IMR-90 (cell line): ENCODE results near the gene C20orf144. TPM values are rescaled to one million over a fixed set of nuclear protein-coding genes. Genes with fewer than 3 reads are reported as not detected.

Experiments
- ATAC-seq: fragments of 200-7000 bp; cut with Tn5 transposase; 2 replicates; pipeline ENCODE4 v1.9.1; 2020; ENCODE audit warnings: low read depth, mild to moderate bottlenecking, moderate library complexity
- BruUV-seq: library from RNA; stranded (reverse); fragments of 400-500 nt; replicated peaks from 2 replicates; lab custom pipeline; 2021; lab: Mats Ljungman, UMichigan
- CTCF ChIA-PET: fragments of 300-600 bp; formaldehyde crosslinking; extraction: SDS; loops from one replicate; lab custom pipeline; 2021; ENCODE audit warnings: antibody characterized with exemption; lab: Yijun Ruan, JAX
- POLR2A ChIA-PET: fragments of 300-600 bp; sonication (Branson Sonifier 250); formaldehyde crosslinking; loops from one replicate; lab custom pipeline; 2022; ENCODE audit warnings: antibody characterized with exemption; ENCODE audit not compliant: unreplicated experiment; lab: Charles Lee
- DNase-seq: peaks from one replicate; pipeline ENCODE4 v3.0.0; 2013
- H2AFZ ChIP-seq: replicated peaks from 2 replicates; pipeline ENCODE3; 2013; ENCODE audit warnings: low read length, mild to moderate bottlenecking; ENCODE audit not compliant: poor library complexity
- H2AK5ac ChIP-seq: 2 replicates; pipeline ENCODE4 v1.6.1; 2013; ENCODE audit warnings: low read depth, low read length, inconsistent platforms
- H2AK9ac ChIP-seq: replicated peaks from 2 replicates; pipeline ENCODE3; 2013; ENCODE audit warnings: mild to moderate bottlenecking, low read depth, low read length, moderate library complexity; ENCODE audit not compliant: poor library complexity
- H2BK120ac ChIP-seq: 2 replicates; pipeline ENCODE4 v1.6.1; 2013; ENCODE audit warnings: low read depth, low read length, inconsistent platforms
- H2BK15ac ChIP-seq: 3 replicates; pipeline ENCODE4 v1.6.1; 2013; ENCODE audit warnings: low read depth, low read length, inconsistent platforms
- H2BK20ac ChIP-seq: 2 replicates; pipeline ENCODE4 v1.6.1; 2013; ENCODE audit warnings: low read depth, mild to moderate bottlenecking, inconsistent platforms, low read length, moderate library complexity
- H2BK5ac ChIP-seq: 2 replicates; pipeline ENCODE4 v1.6.1; 2013; ENCODE audit warnings: mild to moderate bottlenecking, low read depth, low read length, inconsistent platforms; ENCODE audit not compliant: poor library complexity, severe bottlenecking
- H3K14ac ChIP-seq: replicated peaks from 2 replicates; pipeline ENCODE4 v1.6.1; 2013; ENCODE audit warnings: low read depth, low read length, inconsistent platforms
- H3K18ac ChIP-seq: 2 replicates; pipeline ENCODE4 v1.6.1; 2013; ENCODE audit warnings: low read depth, low read length, control low read depth
- H3K23ac ChIP-seq: 2 replicates; pipeline ENCODE4 v1.6.1; 2013; ENCODE audit warnings: low read depth, low read length, inconsistent platforms
- H3K27ac ChIP-seq: 2 replicates; pipeline ENCODE4 v1.5.1; 2013; ENCODE audit warnings: mild to moderate bottlenecking, control low read depth, low read length; ENCODE audit not compliant: insufficient read depth
- H3K27me3 ChIP-seq: 2 replicates; pipeline ENCODE4 v1.6.1; 2013; ENCODE audit warnings: low read length; ENCODE audit not compliant: control insufficient read depth, insufficient read depth
- H3K36me3 ChIP-seq: 2 replicates; pipeline ENCODE4 v1.6.1; 2013; ENCODE audit warnings: low read length, mixed read lengths; ENCODE audit not compliant: control insufficient read depth, insufficient read depth
- H3K4ac ChIP-seq: 2 replicates; pipeline ENCODE4 v1.6.1; 2013; ENCODE audit warnings: low read depth, low read length, inconsistent platforms
- H3K4me1 ChIP-seq: 2 replicates; pipeline ENCODE4 v1.6.1; 2013; ENCODE audit warnings: low read length, mixed read lengths; ENCODE audit not compliant: control insufficient read depth, insufficient read depth
- H3K4me2 ChIP-seq: 2 replicates; pipeline ENCODE4 v1.6.1; 2013; ENCODE audit warnings: low read depth, mild to moderate bottlenecking, control low read depth, low read length, moderate library complexity
- H3K4me3 ChIP-seq: 2 replicates; pipeline ENCODE4 v1.5.1; 2013; ENCODE audit warnings: low read depth, mild to moderate bottlenecking, control low read depth, low read length, moderate library complexity; ENCODE audit not compliant: insufficient read depth
- H3K56ac ChIP-seq: 2 replicates; pipeline ENCODE4 v1.6.1; 2013; ENCODE audit warnings: low read length, inconsistent platforms; ENCODE audit not compliant: insufficient read depth; ENCODE audit errors: extremely low read depth
- H3K79me1 ChIP-seq, 2 experiments: 2 replicates each; pipeline ENCODE4 v1.6.1; 2013; ENCODE audit warnings: low read length in 2 of 2, inconsistent platforms in 1 of 2, low read depth in 1 of 2
- H3K9ac ChIP-seq: 2 replicates; pipeline ENCODE4 v1.6.1; 2013; ENCODE audit warnings: low read depth, low read length, control low read depth
- H3K9me1 ChIP-seq: 2 replicates; pipeline ENCODE4 v1.6.1; 2013; ENCODE audit warnings: low read length, inconsistent platforms; ENCODE audit not compliant: insufficient read depth
- H3K9me3 ChIP-seq: 2 replicates; pipeline ENCODE4 v1.6.1; 2013; ENCODE audit warnings: low read length; ENCODE audit not compliant: control insufficient read depth, insufficient read depth
- H4K20me1 ChIP-seq: 2 replicates; pipeline ENCODE4 v1.6.1; 2013; ENCODE audit warnings: low read length, inconsistent platforms; ENCODE audit not compliant: insufficient read depth
- H4K5ac ChIP-seq: 2 replicates; pipeline ENCODE4 v1.6.1; 2013; ENCODE audit warnings: mild to moderate bottlenecking, low read depth, low read length, control low read depth
- H4K8ac ChIP-seq, 2 experiments: 2 replicates each; pipeline ENCODE4 v1.6.1; 2013; ENCODE audit warnings: low read depth in 2 of 2, low read length in 2 of 2, control low read depth in 1 of 2, inconsistent platforms in 1 of 2
- H4K91ac ChIP-seq: 2 replicates; pipeline ENCODE4 v1.6.1; 2013; ENCODE audit warnings: low read depth, low read length, inconsistent platforms; ENCODE audit not compliant: insufficient read depth
- BHLHE40 ChIP-seq: fragments of 150-350 bp; IDR thresholded peaks from 2 replicates; pipeline ENCODE4 v1.6.1; 2016; ENCODE audit warnings: mild to moderate bottlenecking, low read depth, low read length
- CHD1 ChIP-seq: IDR thresholded peaks from 2 replicates; pipeline ENCODE4 v1.6.1; 2012; ENCODE audit warnings: low read depth, low read length, improper control_type of control experiment
- CTCF ChIP-seq: conservative IDR thresholded peaks from 2 replicates; pipeline ENCODE4 v1.5.1; 2012; ENCODE audit warnings: mild to moderate bottlenecking, low read depth, low read length, improper control_type of control experiment
- FOS ChIP-seq: fragments of 150-350 bp; IDR thresholded peaks from 2 replicates; pipeline ENCODE4 v1.6.1; 2016; ENCODE audit warnings: low read depth, low read length
- MAFK ChIP-seq: IDR thresholded peaks from 2 replicates; pipeline ENCODE4 v1.6.1; 2012; ENCODE audit warnings: low read depth, low read length, improper control_type of control experiment
- MXI1 ChIP-seq: IDR thresholded peaks from 2 replicates; pipeline ENCODE4 v1.6.1; 2012; ENCODE audit warnings: low read depth, mild to moderate bottlenecking, low read length, moderate library complexity, borderline replicate concordance
- NFE2L2 ChIP-seq: fragments of 150-350 bp; IDR thresholded peaks from 2 replicates; pipeline ENCODE4 v1.6.1; 2016; ENCODE audit warnings: low read depth, mild to moderate bottlenecking, low read length
- POLR2A ChIP-seq: IDR thresholded peaks from 2 replicates; pipeline ENCODE4 v1.6.1; 2012; ENCODE audit warnings: mild to moderate bottlenecking, low read depth, low read length
- RAD21 ChIP-seq: IDR thresholded peaks from 2 replicates; pipeline ENCODE4 v1.6.1; 2012; ENCODE audit warnings: low read length, improper control_type of control experiment
- RCOR1 ChIP-seq: IDR thresholded peaks from 2 replicates; pipeline ENCODE4 v1.6.1; 2012; ENCODE audit warnings: mild to moderate bottlenecking, low read length, improper control_type of control experiment; ENCODE audit not compliant: insufficient replicate concordance
- RFX5 ChIP-seq: IDR thresholded peaks from 2 replicates; pipeline ENCODE4 v1.8.0; 2012; ENCODE audit warnings: low read depth, mild to moderate bottlenecking, low read length, moderate library complexity
- SMC3 ChIP-seq: fragments of 150-350 bp; IDR thresholded peaks from 2 replicates; pipeline ENCODE4 v1.6.1; 2016; ENCODE audit warnings: low read depth, mild to moderate bottlenecking, antibody characterized with exemption, low read length, moderate library complexity
- USF2 ChIP-seq: fragments of 150-350 bp; IDR thresholded peaks from 2 replicates; pipeline ENCODE4 v1.6.1; 2017; ENCODE audit warnings: mild to moderate bottlenecking, antibody characterized with exemption, low read length, low read depth
- WGBS, 2 experiments: methylation state at CpG; one replicate each; pipeline versions ENCODE4 v1.1.5 to v1.1.7; 2013; ENCODE audit warnings: missing lambda C conversion rate in 2 of 2; ENCODE audit not compliant: insufficient read length in 1 of 2; ENCODE audit errors: extremely low coverage in 2 of 2; 5-methylcytosine and 5-hydroxymethylcytosine counted together
- dilution Hi-C: fragments of 300-500 bp; cut with HindIII; formaldehyde crosslinking; loops from one replicate; pipeline ENCODE4 v1.14.3; 2018; ENCODE audit warnings: low sequenced_read_pairs; ENCODE audit not compliant: unreplicated experiment
- in situ Hi-C: fragments of 300-500 bp; cut with MboI; formaldehyde crosslinking; loops from 3 replicates; pipeline ENCODE4 v1.14.3; 2019; ENCODE audit warnings: low sequenced_read_pairs, inconsistent platforms, mixed read lengths
- intact Hi-C: fragments of 100-400 bp; cut with micrococcal nuclease; formaldehyde crosslinking; loops from 2 replicates; pipeline ENCODE4 v1.10.0; 2022
- polyA plus RNA-seq, 3 experiments: library from polyadenylated mRNA; depleted of rRNA; stranded (reverse); fragments of >200 nt; gene quantifications; 2 replicates each; pipeline ENCODE4 v1.2.3, GENCODE V29; 2012; ENCODE audit warnings: low replicate concordance in 1 of 3
- total RNA-seq: library from RNA; depleted of rRNA; stranded (reverse); fragments of >200 nt; gene quantifications from 2 replicates; pipeline ENCODE4 v1.2.3, GENCODE V29; 2012

Gene C20orf144
- total and polyA plus RNA-seq, 2 of the 4 experiments (the other 2 are of a cell fraction) = under 0.01 to 0.19 TPM

GRCh38 chr20:33688938-33689424 lies 26.9 kb downstream of the C20orf144 start (continued):
- no peak for TF ChIP-seq USF2
- TF ChIP-seq POLR2A = no peak
- no peak for TF ChIP-seq MAFK
- no peak for TF ChIP-seq MXI1
- TF ChIP-seq RCOR1 = no peak

- Histone ChIP-seq H2BK5ac (no peak overlapping the region), H2BK20ac (no peak overlapping the region), H3K18ac (no peak overlapping the region), H3K14ac (no peak overlapping the region), H3K27ac (no peak overlapping the region), H4K20me1 (no peaks in the 10 kb centered on the region), H3K9me1 (0 out of 2 replicates have a peak, but pooled peaks cover 11% of the 10 kb centered on the region), H3K79me1 (peaks cover 0 to 11% of the 10 kb centered on the region in 2 experiments; a peak in 2 of 4 replicates), H3K9ac (no peak overlapping the region), H3K9me3 (no peaks in the 10 kb centered on the region), H4K91ac (no peak overlapping the region), H4K5ac (no peak overlapping the region), H3K4ac (no peak overlapping the region), H2AK5ac (no peak overlapping the region), H2BK120ac (no peak overlapping the region), H2AK9ac (no peak overlapping the region), H2BK15ac (no peak overlapping the region), H3K36me3 (no peaks in the 10 kb centered on the region), H3K4me3 (no peak overlapping the region), H3K4me1 (peaks cover 9% of the 10 kb centered on the region), H3K27me3 (no peaks in the 10 kb centered on the region), H3K56ac (no peak overlapping the region), H3K4me2 (no peak overlapping the region), H4K8ac (no peak overlapping the region), H3K23ac (no peak overlapping the region), H2AFZ (no peak overlapping the region)
- no peak for ATAC-seq
- CTCF ChIA-PET = no interaction called here
- intact Hi-C loops = no loop called here
- POLR2A ChIA-PET = no interaction called here
- no TSS peak for BruUV-seq
- dilution Hi-C loops = no loop called here
- no CpG with 5 or more reads among the region's 1 CpG for WGBS, 2 experiments
- DNase-seq = no peak
- in situ Hi-C loops = no loop called here
- TF ChIP-seq CHD1 (no peak), SMC3 (no peak), USF2 (no peak), RFX5 (no peak), RAD21 (no peak), RCOR1 (no peak), NFE2L2 (no peak), CTCF (no peak), MAFK (no peak), BHLHE40 (no peak), POLR2A (no peak), FOS (no peak)
These were observed 27.4 kb downstream of the C20orf144 start for GRCh38 chr20:33689493-33689892.
